SK-N-SH treated with all-trans-retinoic acid at 6 μM for 48 hours (cell line): ENCODE measurements around the gene AMY2B.

Experiments
- ATAC-seq: fragments of 200-7000 bp; cut with Tn5 transposase; 3 replicates; pipeline ENCODE4 v1.9.1; 2020; ENCODE audit warnings: mild to moderate bottlenecking, moderate library complexity
- BACH2 ChIP-seq: fragments of 250-450 bp; sonication (Bioruptor Pico); IDR thresholded peaks from 2 replicates; pipeline ENCODE4 v1.9.0; 2021; ENCODE audit warnings: mild to moderate bottlenecking, borderline replicate concordance
- CSDC2 ChIP-seq: fragments of 250-450 bp; sonication (Bioruptor Pico); IDR thresholded peaks from 2 replicates; pipeline ENCODE4 v1.5.0; 2020; ENCODE audit warnings: mild to moderate bottlenecking, moderate library complexity
- ESRRG ChIP-seq: fragments of 250-450 bp; sonication (Bioruptor Pico); IDR thresholded peaks from 2 replicates; pipeline ENCODE4 v1.6.1; 2021; ENCODE audit warnings: mild to moderate bottlenecking
- GLIS3 ChIP-seq: fragments of 250-450 bp; sonication (Bioruptor Pico); IDR thresholded peaks from 2 replicates; pipeline ENCODE4 v1.5.0; 2020; ENCODE audit warnings: mild to moderate bottlenecking, moderate library complexity
- ISL1 ChIP-seq: fragments of 250-450 bp; sonication (Bioruptor Pico); IDR thresholded peaks from 2 replicates; pipeline ENCODE4 v2.1.2; 2022; ENCODE audit warnings: mild to moderate bottlenecking, moderate library complexity
- PPARA ChIP-seq: fragments of 250-450 bp; sonication (Bioruptor Pico); IDR thresholded peaks from 2 replicates; pipeline ENCODE4 v1.5.0; 2020; ENCODE audit warnings: mild to moderate bottlenecking, borderline replicate concordance
- RARB ChIP-seq: fragments of 250-450 bp; sonication (Bioruptor Pico); IDR thresholded peaks from 2 replicates; pipeline ENCODE4 v1.8.0; 2021; ENCODE audit warnings: mild to moderate bottlenecking, moderate library complexity
- SNAI2 ChIP-seq: fragments of 250-450 bp; sonication (Bioruptor Pico); IDR thresholded peaks from 2 replicates; pipeline ENCODE4 v1.5.0; 2020; ENCODE audit warnings: mild to moderate bottlenecking, moderate library complexity
- TCF4 ChIP-seq: fragments of 250-450 bp; sonication (Bioruptor Pico); IDR thresholded peaks from 2 replicates; pipeline ENCODE4 v1.8.0; 2021; ENCODE audit warnings: mild to moderate bottlenecking, moderate library complexity, borderline replicate concordance
- TOX ChIP-seq: fragments of 250-450 bp; sonication (Bioruptor Pico); IDR thresholded peaks from 2 replicates; pipeline ENCODE4 v1.8.0; 2021; ENCODE audit warnings: mild to moderate bottlenecking, moderate library complexity, borderline replicate concordance
- ZC3H10 ChIP-seq: fragments of 250-450 bp; sonication (Bioruptor Pico); IDR thresholded peaks from 2 replicates; pipeline ENCODE4 v1.5.1; 2021; ENCODE audit warnings: mild to moderate bottlenecking, moderate library complexity
- ZFP3 ChIP-seq: fragments of 250-450 bp; sonication (Bioruptor Pico); IDR thresholded peaks from 2 replicates; pipeline ENCODE4 v1.5.0; 2020; ENCODE audit warnings: mild to moderate bottlenecking, moderate library complexity
- ZFP30 ChIP-seq: fragments of 450-650 bp; formaldehyde crosslinking; IDR thresholded peaks from 2 replicates; pipeline ENCODE4 v1.5.0; 2022; ENCODE audit warnings: mild to moderate bottlenecking, moderate library complexity
- ZNF565 ChIP-seq: fragments of 450-650 bp; formaldehyde crosslinking; conservative IDR thresholded peaks from 2 replicates; pipeline ENCODE4 v1.5.0; 2020; ENCODE audit warnings: low read depth, mild to moderate bottlenecking, moderate library complexity
- ZNF70 ChIP-seq: fragments of 450-650 bp; formaldehyde crosslinking; IDR thresholded peaks from 2 replicates; pipeline ENCODE4 v1.5.0; 2020; ENCODE audit warnings: mild to moderate bottlenecking, moderate library complexity
- ZNF8 ChIP-seq: fragments of 450-650 bp; formaldehyde crosslinking; IDR thresholded peaks from 2 replicates; pipeline ENCODE4 v1.5.0; 2020; ENCODE audit warnings: mild to moderate bottlenecking, moderate library complexity
- TF ChIP-seq, protein P1 (sequence below): fragments of 250-450 bp; sonication (Bioruptor Pico); IDR thresholded peaks from 2 replicates; pipeline ENCODE4 v1.5.1; 2020; ENCODE audit warnings: low read depth, mild to moderate bottlenecking, moderate library complexity
- TF ChIP-seq, protein P2 (sequence below): fragments of 250-450 bp; sonication (Bioruptor Pico); IDR thresholded peaks from 2 replicates; pipeline ENCODE4 v1.8.0; 2021; ENCODE audit warnings: low read depth, mild to moderate bottlenecking, moderate library complexity, borderline replicate concordance
- TF ChIP-seq, protein P3 (sequence below): fragments of 250-450 bp; sonication (Bioruptor Pico); IDR thresholded peaks from 2 replicates; pipeline ENCODE4 v1.5.0; 2020; ENCODE audit warnings: mild to moderate bottlenecking, moderate library complexity
- TF ChIP-seq, protein P4 (sequence below): fragments of 250-450 bp; sonication (Bioruptor Pico); IDR thresholded peaks from 2 replicates; pipeline ENCODE4 v1.8.0; 2020; ENCODE audit warnings: mild to moderate bottlenecking, moderate library complexity, borderline replicate concordance

The AMY2B gene

DNA sequence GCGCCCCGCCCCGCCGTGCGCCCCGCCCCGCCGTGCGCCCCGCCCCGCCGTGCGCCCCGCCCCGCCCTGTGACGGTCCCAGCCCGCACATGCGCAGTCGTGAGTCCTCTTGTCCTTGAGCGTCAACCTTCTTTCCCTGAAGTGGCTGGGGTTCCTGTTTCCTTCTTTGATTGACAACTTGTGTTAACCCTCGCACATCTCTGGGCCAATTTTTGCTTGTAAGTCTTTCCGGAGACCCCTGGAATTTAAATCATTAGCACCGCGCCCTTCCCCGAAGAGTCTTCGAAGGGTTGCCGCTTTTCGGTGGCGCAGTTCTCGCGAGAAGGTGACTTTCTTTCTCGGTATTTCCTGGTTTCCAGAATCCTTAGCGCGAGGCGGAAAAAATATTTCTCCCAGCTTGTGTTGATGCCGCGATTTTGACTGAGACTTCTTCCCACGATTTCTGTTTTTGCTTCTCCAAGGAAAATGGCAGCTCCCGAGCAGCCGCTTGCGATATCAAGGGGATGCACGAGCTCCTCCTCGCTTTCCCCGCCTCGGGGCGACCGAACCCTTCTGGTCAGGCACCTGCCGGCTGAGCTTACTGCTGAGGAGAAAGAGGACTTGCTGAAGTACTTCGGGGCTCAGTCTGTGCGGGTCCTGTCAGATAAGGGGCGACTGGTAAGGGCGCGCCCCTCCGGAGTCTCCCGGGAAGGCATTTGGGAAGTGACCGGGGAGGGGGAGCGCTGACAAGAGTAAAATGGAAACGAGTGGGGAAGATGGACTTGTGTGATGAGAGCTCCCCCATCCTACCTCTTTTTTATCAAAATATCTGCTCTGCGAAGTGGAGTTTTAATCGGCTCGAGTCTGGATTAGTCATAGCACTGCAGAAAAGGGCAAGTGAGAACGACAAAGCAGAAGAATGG is 45.5 kb upstream of the AMY2B start, which contains the start of gene RNPC3 (continued):
- TF ChIP-seq, protein P1, sequence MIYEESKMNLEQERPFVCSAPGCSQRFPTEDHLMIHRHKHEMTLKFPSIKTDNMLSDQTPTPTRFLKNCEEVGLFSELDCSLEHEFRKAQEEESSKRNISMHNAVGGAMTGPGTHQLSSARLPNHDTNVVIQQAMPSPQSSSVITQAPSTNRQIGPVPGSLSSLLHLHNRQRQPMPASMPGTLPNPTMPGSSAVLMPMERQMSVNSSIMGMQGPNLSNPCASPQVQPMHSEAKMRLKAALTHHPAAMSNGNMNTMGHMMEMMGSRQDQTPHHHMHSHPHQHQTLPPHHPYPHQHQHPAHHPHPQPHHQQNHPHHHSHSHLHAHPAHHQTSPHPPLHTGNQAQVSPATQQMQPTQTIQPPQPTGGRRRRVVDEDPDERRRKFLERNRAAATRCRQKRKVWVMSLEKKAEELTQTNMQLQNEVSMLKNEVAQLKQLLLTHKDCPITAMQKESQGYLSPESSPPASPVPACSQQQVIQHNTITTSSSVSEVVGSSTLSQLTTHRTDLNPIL (CRISPR knock-in tag): no peak
- no peak for TF ChIP-seq RARB (CRISPR knock-in tag)

DNA sequence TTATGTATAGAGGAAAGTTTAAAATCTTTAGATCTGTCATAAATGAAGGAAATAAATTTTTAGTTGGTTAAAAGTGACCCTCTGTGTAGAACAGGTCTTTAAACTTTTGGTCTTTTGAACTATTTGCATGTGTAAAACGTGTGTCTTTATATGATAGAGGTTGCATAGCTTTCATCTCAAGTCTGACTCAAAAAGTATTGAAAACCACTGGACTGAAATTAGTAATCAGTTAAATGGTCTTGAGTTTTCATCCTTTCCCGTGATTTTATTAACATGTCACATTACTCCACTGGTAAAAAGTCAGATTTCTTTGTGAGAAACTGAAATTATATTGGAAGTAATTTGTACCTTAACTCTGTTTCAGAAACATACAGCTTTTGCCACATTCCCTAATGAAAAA is 44.1 kb upstream of the AMY2B start:
- ATAC-seq: no peak
- TF ChIP-seq, protein P2, sequence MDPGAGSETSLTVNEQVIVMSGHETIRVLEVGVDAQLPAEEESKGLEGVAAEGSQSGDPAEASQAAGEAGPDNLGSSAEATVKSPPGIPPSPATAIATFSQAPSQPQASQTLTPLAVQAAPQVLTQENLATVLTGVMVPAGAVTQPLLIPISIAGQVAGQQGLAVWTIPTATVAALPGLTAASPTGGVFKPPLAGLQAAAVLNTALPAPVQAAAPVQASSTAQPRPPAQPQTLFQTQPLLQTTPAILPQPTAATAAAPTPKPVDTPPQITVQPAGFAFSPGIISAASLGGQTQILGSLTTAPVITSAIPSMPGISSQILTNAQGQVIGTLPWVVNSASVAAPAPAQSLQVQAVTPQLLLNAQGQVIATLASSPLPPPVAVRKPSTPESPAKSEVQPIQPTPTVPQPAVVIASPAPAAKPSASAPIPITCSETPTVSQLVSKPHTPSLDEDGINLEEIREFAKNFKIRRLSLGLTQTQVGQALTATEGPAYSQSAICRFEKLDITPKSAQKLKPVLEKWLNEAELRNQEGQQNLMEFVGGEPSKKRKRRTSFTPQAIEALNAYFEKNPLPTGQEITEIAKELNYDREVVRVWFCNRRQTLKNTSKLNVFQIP: no peak
- TF ChIP-seq ZC3H10 (CRISPR knock-in tag) (no peak), ISL1 (no peak), CSDC2 (no peak)
- TF ChIP-seq, protein P3, sequence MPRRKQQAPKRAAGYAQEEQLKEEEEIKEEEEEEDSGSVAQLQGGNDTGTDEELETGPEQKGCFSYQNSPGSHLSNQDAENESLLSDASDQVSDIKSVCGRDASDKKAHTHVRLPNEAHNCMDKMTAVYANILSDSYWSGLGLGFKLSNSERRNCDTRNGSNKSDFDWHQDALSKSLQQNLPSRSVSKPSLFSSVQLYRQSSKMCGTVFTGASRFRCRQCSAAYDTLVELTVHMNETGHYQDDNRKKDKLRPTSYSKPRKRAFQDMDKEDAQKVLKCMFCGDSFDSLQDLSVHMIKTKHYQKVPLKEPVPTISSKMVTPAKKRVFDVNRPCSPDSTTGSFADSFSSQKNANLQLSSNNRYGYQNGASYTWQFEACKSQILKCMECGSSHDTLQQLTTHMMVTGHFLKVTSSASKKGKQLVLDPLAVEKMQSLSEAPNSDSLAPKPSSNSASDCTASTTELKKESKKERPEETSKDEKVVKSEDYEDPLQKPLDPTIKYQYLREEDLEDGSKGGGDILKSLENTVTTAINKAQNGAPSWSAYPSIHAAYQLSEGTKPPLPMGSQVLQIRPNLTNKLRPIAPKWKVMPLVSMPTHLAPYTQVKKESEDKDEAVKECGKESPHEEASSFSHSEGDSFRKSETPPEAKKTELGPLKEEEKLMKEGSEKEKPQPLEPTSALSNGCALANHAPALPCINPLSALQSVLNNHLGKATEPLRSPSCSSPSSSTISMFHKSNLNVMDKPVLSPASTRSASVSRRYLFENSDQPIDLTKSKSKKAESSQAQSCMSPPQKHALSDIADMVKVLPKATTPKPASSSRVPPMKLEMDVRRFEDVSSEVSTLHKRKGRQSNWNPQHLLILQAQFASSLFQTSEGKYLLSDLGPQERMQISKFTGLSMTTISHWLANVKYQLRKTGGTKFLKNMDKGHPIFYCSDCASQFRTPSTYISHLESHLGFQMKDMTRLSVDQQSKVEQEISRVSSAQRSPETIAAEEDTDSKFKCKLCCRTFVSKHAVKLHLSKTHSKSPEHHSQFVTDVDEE (CRISPR knock-in tag): no peak

DNA sequence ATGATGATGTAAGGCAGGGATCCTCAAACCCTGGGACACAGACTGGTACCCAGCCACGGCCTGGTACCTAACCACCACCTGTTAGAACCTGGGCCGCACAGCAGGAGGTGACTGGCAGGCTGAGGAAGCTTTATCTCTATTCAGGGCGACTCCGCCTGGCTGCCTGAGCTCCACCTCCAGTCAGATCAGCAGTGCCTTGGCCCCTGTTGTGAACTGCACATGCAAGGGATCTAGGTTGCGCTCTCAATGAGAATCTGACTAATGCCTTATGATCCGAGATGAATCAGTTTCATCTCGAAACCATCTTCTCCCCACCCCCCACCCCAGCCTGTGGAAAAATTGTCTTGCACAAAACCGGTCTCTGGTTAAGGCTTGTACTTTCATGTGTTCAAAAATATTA is 41.6 kb upstream of the AMY2B start:
- TF ChIP-seq TOX (CRISPR knock-in tag) (no peak), ZFP30 (no peak), BACH2 (CRISPR knock-in tag) (no peak), GLIS3 (CRISPR knock-in tag) (no peak), ZNF70 (CRISPR knock-in tag) (no peak), CSDC2 (no peak), ZNF565 (CRISPR knock-in tag) (no peak), ZFP3 (CRISPR knock-in tag) (no peak), ISL1 (no peak), ZC3H10 (CRISPR knock-in tag) (no peak), TCF4 (CRISPR knock-in tag) (no peak), ZNF8 (CRISPR knock-in tag) (no peak), PPARA (no peak), RARB (CRISPR knock-in tag) (no peak), ESRRG (CRISPR knock-in tag) (no peak), SNAI2 (CRISPR knock-in tag) (no peak)
- TF ChIP-seq, protein P3 (CRISPR knock-in tag): no peak
- TF ChIP-seq, protein P1 (CRISPR knock-in tag): no peak
- TF ChIP-seq, protein P4, sequence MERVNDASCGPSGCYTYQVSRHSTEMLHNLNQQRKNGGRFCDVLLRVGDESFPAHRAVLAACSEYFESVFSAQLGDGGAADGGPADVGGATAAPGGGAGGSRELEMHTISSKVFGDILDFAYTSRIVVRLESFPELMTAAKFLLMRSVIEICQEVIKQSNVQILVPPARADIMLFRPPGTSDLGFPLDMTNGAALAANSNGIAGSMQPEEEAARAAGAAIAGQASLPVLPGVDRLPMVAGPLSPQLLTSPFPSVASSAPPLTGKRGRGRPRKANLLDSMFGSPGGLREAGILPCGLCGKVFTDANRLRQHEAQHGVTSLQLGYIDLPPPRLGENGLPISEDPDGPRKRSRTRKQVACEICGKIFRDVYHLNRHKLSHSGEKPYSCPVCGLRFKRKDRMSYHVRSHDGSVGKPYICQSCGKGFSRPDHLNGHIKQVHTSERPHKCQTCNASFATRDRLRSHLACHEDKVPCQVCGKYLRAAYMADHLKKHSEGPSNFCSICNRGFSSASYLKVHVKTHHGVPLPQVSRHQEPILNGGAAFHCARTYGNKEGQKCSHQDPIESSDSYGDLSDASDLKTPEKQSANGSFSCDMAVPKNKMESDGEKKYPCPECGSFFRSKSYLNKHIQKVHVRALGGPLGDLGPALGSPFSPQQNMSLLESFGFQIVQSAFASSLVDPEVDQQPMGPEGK (CRISPR knock-in tag): no peak
- TF ChIP-seq, protein P2: no peak

More for the DNA sequence above, 41.6 kb upstream of the AMY2B start:
- no peak for ATAC-seq
